ENCODE data around the gene ZNF641. TPM values are rescaled to one million over a fixed set of nuclear protein-coding genes. Genes with fewer than 3 reads are reported as not detected.

The ZNF641 gene
- total RNA-seq, 4 donors from 2014 or later: 11.7 to 50.3 (median 17.0) TPM

- no peaks in the 10 kb centered on the region for H3K9me3 ChIP-seq
- no peaks in the 10 kb centered on the region for H3K36me3 ChIP-seq
- no peak for TF ChIP-seq CTCF (IDR thresholded peaks at IDR 0.05)
- no peak for TF ChIP-seq POLR2A (IDR thresholded peaks at IDR 0.05)
- DNase-seq: no peak
- no peaks in the 10 kb centered on the region for H3K4me1 ChIP-seq
- H3K27ac ChIP-seq: no peak overlapping the region
- no peaks in the 10 kb centered on the region for H3K27me3 ChIP-seq
- no peak overlapping the region for H3K4me3 ChIP-seq
Measured at GRCh38 chr12:48361664-48362339, 11.1 kb upstream of the ZNF641 start.

GRCh38 chr12:48358937-48359513 is 8.3 kb upstream of the ZNF641 start:
- Histone ChIP-seq H3K9me3 (no peaks in the 10 kb centered on the region), H3K27me3 (no peaks in the 10 kb centered on the region), H3K4me1 (no peaks in the 10 kb centered on the region), H3K36me3 (no peaks in the 10 kb centered on the region), H3K27ac (no peak overlapping the region), H3K4me3 (no peak overlapping the region)
- TF ChIP-seq POLR2A (IDR thresholded peaks at IDR 0.05) (no peak), CTCF (IDR thresholded peaks at IDR 0.05) (no peak)
- peak in 1 of 3 donors; percentile 53 for DNase-seq

- H3K9me3 ChIP-seq: no peaks in the 10 kb centered on the region
- DNase-seq: no peak
- TF ChIP-seq CTCF (IDR thresholded peaks at IDR 0.05): no peak
- no peak for TF ChIP-seq POLR2A (IDR thresholded peaks at IDR 0.05)
- H3K27me3 ChIP-seq: no peaks in the 10 kb centered on the region
- H3K36me3 ChIP-seq: no peaks in the 10 kb centered on the region
- no peaks in the 10 kb centered on the region for H3K4me1 ChIP-seq
- H3K4me3 ChIP-seq: no peak overlapping the region
- H3K27ac ChIP-seq: no peak overlapping the region
Measured at GRCh38 chr12:48356041-48356768, 5.5 kb upstream of the ZNF641 start.

GRCh38 chr12:48352157-48352760 is 1.5 kb upstream of the ZNF641 start:
- no peak for DNase-seq
- Histone ChIP-seq H3K36me3 (peaks cover 0 to 6% (median 0%) of the 10 kb centered on the region in 3 donors), H3K9me3 (no peaks in the 10 kb centered on the region), H3K27me3 (no peaks in the 10 kb centered on the region), H3K27ac (no peak overlapping the region), H3K4me1 (peaks cover 0 to 8% (median 0%) of the 10 kb centered on the region in 4 donors), H3K4me3 (no peak overlapping the region)
- TF ChIP-seq POLR2A (IDR thresholded peaks at IDR 0.05) (no peak), CTCF (IDR thresholded peaks at IDR 0.05) (no peak)

- H3K9me3 ChIP-seq: no peaks in the 10 kb centered on the region
- H3K4me1 ChIP-seq: peaks cover 0 to 8% (median 0%) of the 10 kb centered on the region in 4 donors
- H3K27me3 ChIP-seq: no peaks in the 10 kb centered on the region
- peak overlapping the region; percentile 85 to 98 (median 92) for H3K27ac ChIP-seq
- DNase-seq: peak in 1 of 3 donors; percentile 82
- H3K4me3 ChIP-seq: peak overlapping the region; percentile 62 to 97 (median 74)
- peaks cover 0 to 17% (median 0%) of the 10 kb centered on the region in 3 donors for H3K36me3 ChIP-seq
- TF ChIP-seq POLR2A (IDR thresholded peaks at IDR 0.05): peak; percentile 17 to 32
- TF ChIP-seq CTCF (IDR thresholded peaks at IDR 0.05): no peak
Measured at GRCh38 chr12:48351022-48351708, 446 bp upstream of the ZNF641 start.
